K562 (cell line): ENCODE data around the gene TEX9. TPM values are rescaled to one million over a fixed set of nuclear protein-coding genes. Genes with fewer than 3 reads are reported as not detected.

Experiments used
- BCOR ChIP-seq: fragments of 450-650 bp; IDR thresholded peaks from 2 replicates; pipeline ENCODE4 v1.6.1; 2016
- CSDE1 ChIP-seq, 2 experiments: fragments of 450-650 bp; IDR thresholded peaks; 2 replicates each; pipeline ENCODE4 v1.6.1; 2016; ENCODE audit warnings: mild to moderate bottlenecking in 1 of 2
- E2F1 ChIP-seq: sonication (generic); formaldehyde crosslinking; IDR thresholded peaks from 2 replicates; pipeline ENCODE4 v1.8.1; 2023; ENCODE audit warnings: mild to moderate bottlenecking, missing genetic modification reagents, moderate library complexity
- E2F5 ChIP-seq: sonication (generic); formaldehyde crosslinking; IDR thresholded peaks from 2 replicates; pipeline ENCODE4 v1.8.0; 2022; ENCODE audit warnings: mild to moderate bottlenecking, missing genetic modification reagents
- EGR1 ChIP-seq: fragments of 450-650 bp; conservative IDR thresholded peaks from 2 replicates; pipeline ENCODE4 v1.6.1; 2017; ENCODE audit warnings: mild to moderate bottlenecking
- ESRRA ChIP-seq: fragments of 450-650 bp; IDR thresholded peaks from 2 replicates; pipeline ENCODE4 v1.6.1; 2014; ENCODE audit warnings: low read depth, mild to moderate bottlenecking, moderate library complexity, borderline replicate concordance
- FOXA1 ChIP-seq: fragments of 450-650 bp; IDR thresholded peaks from 2 replicates; pipeline ENCODE4 v1.6.1; 2016; ENCODE audit warnings: mild to moderate bottlenecking, borderline replicate concordance
- FOXJ3 ChIP-seq: sonication (generic); formaldehyde crosslinking; IDR thresholded peaks from 2 replicates; pipeline ENCODE4 v1.4.0; 2020; ENCODE audit warnings: mild to moderate bottlenecking, missing genetic modification reagents
- HDAC2 ChIP-seq: fragments of 450-650 bp; IDR thresholded peaks from 2 replicates; pipeline ENCODE4 v1.6.1; 2016; ENCODE audit warnings: mild to moderate bottlenecking
- HDGF ChIP-seq: fragments of 450-650 bp; IDR thresholded peaks from 2 replicates; pipeline ENCODE4 v1.6.1; 2016
- KLF1 ChIP-seq: fragments of 450-650 bp; IDR thresholded peaks from 2 replicates; pipeline ENCODE4 v1.6.1; 2016; ENCODE audit warnings: missing genetic modification characterization, missing compliant biosample characterization
- L3MBTL2 ChIP-seq: fragments of 450-650 bp; IDR thresholded peaks from 2 replicates; pipeline ENCODE4 v1.6.1; 2016; ENCODE audit warnings: mild to moderate bottlenecking, moderate library complexity
- MECOM ChIP-seq: fragments of 250-450 bp; sonication (Bioruptor Pico); IDR thresholded peaks from 2 replicates; pipeline ENCODE4 v1.8.0; 2022; ENCODE audit warnings: inconsistent platforms
- NFATC3 ChIP-seq: fragments of 450-650 bp; IDR thresholded peaks from 2 replicates; pipeline ENCODE4 v1.6.1; 2017; ENCODE audit warnings: mild to moderate bottlenecking
- RB1 ChIP-seq: fragments of 450-650 bp; IDR thresholded peaks from 2 replicates; pipeline ENCODE4 v1.6.1; 2017; ENCODE audit warnings: low read depth, mild to moderate bottlenecking
- RBM15 ChIP-seq: fragments of 200-400 bp; formaldehyde crosslinking; IDR thresholded peaks from 2 replicates; pipeline ENCODE4 v1.6.1; 2018; ENCODE audit warnings: mild to moderate bottlenecking, low read length, moderate library complexity; ENCODE audit not compliant: insufficient read depth
- TARDBP ChIP-seq: fragments of 450-650 bp; IDR thresholded peaks from 2 replicates; pipeline ENCODE4 v1.6.1; 2016
- TBL1XR1 ChIP-seq, 2 experiments: IDR thresholded peaks; 2 replicates each; pipeline ENCODE4 v1.6.1; 2012; ENCODE audit warnings: improper control_type of control experiment in 2 of 2, low read length in 2 of 2, mild to moderate bottlenecking in 1 of 2
- TCF7L2 ChIP-seq: fragments of 150-350 bp; IDR thresholded peaks from 2 replicates; pipeline ENCODE4 v1.6.1; 2016; ENCODE audit warnings: low read depth, mild to moderate bottlenecking, low read length, moderate library complexity
- ZBTB12 ChIP-seq: fragments of 250-450 bp; sonication (Bioruptor Pico); IDR thresholded peaks from 2 replicates; pipeline ENCODE4 v1.4.0; 2020
- ZC3H4 ChIP-seq: sonication (generic); formaldehyde crosslinking; IDR thresholded peaks from 2 replicates; pipeline ENCODE4 v1.9.0; 2021; ENCODE audit warnings: missing genetic modification reagents, borderline replicate concordance
- ZNF24 ChIP-seq: fragments of 450-650 bp; IDR thresholded peaks from 2 replicates; pipeline ENCODE4 v1.6.1; 2016
- ZNF3 ChIP-seq: fragments of 250-450 bp; sonication (Bioruptor Pico); IDR thresholded peaks from 2 replicates; pipeline ENCODE4 v1.5.0; 2021; ENCODE audit warnings: mild to moderate bottlenecking, moderate library complexity
- ZNF780A ChIP-seq: fragments of 250-450 bp; sonication (Bioruptor Pico); IDR thresholded peaks from 2 replicates; pipeline ENCODE4 v1.5.0; 2021; ENCODE audit warnings: mild to moderate bottlenecking
- polyA plus RNA-seq, 8 experiments: library from polyadenylated mRNA; depleted of rRNA in 4 of 8; stranded (reverse) in 5 of 8; unstranded in 3 of 8; fragments of >200 nt; fragmentation: Nextera tagmentation in 2 of 8; fragmentation: Illumina TruSeq in 1 of 8; extraction: Ambion mirVana in 2 of 8; extraction: Trizol in 1 of 8; gene quantifications; 2 replicates each; pipeline versions ENCODE4 v1.2.1 to v1.2.3, GENCODE V29; 2011 to 2014; ENCODE audit warnings: inconsistent platforms in 1 of 8, missing spikeins in 1 of 8
- total RNA-seq, 7 experiments: library from RNA; depleted of rRNA in 6 of 7; stranded (reverse); fragments of >200 nt in 6 of 7; fragmentation: Illumina TruSeq in 2 of 7; extraction: Trizol in 2 of 7; gene quantifications; 2 replicates each; pipeline versions ENCODE4 v1.2.1 to v1.2.3, GENCODE V29; 2011 to 2021; ENCODE audit warnings: low replicate concordance in 1 of 7
- TF ChIP-seq, protein P1 (sequence below), 2 experiments: fragments of 450-650 bp in 1 of 2; sonication (generic) in 1 of 2; formaldehyde crosslinking; conservative IDR thresholded peaks; 2 replicates each; pipeline versions ENCODE4 v1.4.0 to v1.8.1; 2020 to 2022; ENCODE audit warnings: mild to moderate bottlenecking in 1 of 2, missing genetic modification reagents in 1 of 2
- TF ChIP-seq, protein P2 (sequence below): fragments of 450-650 bp; formaldehyde crosslinking; conservative IDR thresholded peaks from 2 replicates; pipeline ENCODE4 v1.4.0; 2022; ENCODE audit warnings: mild to moderate bottlenecking, missing genetic modification characterization

The TEX9 gene
- total and polyA plus RNA-seq, 9 of the 15 experiments (the other 6 are each of a cell fraction or from before 2014, with no cell fraction given): 0.93 to 3.6 (median 2.4) TPM

GRCh38 chr15:56365075-56365711 is at the start of gene TEX9 (continued):
- TF ChIP-seq L3MBTL2 (peak; percentile 67), HDAC2 (peak; percentile 45; the same call in 1 of the 2 replicates), KLF1 (tag) (no peak), TBL1XR1 (IDR thresholded peaks at IDR 0.05; ENCODE audit: low read length in 2 of 2) (0 out of 4 replicates have a peak, but pooled peaks of 1 of the 2 experiments have one; percentile 31), ZNF780A (no peak), BCOR (0 out of 2 replicates have a peak, but pooled peaks have one; percentile 16), E2F1 (0 out of 2 replicates have a peak, but pooled peaks have one; percentile 17), ZNF3 (CRISPR knock-in tag) (no peak), TARDBP (no peak), E2F5 (no peak), HDGF (no peak), TCF7L2 (no peak), ZNF24 (no peak), CSDE1 (IDR thresholded peaks at IDR 0.05) (peak in 1 of 2 experiments; percentile 59; a peak in 2 of 4 replicates), RBM15 (no peak), ZC3H4 (CRISPR knock-in tag) (no peak), FOXJ3 (no peak), ZBTB12 (CRISPR knock-in tag) (no peak), NFATC3 (peak; percentile 98), FOXA1 (no peak), MECOM (no peak), EGR1 (peak; percentile 77), RB1 (0 out of 2 replicates have a peak, but pooled peaks have one; percentile 33), ESRRA (peak; percentile 36; the same call in 1 of the 2 replicates)
- TF ChIP-seq, protein P1, sequence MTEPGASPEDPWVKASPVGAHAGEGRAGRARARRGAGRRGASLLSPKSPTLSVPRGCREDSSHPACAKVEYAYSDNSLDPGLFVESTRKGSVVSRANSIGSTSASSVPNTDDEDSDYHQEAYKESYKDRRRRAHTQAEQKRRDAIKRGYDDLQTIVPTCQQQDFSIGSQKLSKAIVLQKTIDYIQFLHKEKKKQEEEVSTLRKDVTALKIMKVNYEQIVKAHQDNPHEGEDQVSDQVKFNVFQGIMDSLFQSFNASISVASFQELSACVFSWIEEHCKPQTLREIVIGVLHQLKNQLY (CRISPR knock-in tag; conservative IDR thresholded peaks at IDR 0.05): no peak
- TF ChIP-seq, protein P2, sequence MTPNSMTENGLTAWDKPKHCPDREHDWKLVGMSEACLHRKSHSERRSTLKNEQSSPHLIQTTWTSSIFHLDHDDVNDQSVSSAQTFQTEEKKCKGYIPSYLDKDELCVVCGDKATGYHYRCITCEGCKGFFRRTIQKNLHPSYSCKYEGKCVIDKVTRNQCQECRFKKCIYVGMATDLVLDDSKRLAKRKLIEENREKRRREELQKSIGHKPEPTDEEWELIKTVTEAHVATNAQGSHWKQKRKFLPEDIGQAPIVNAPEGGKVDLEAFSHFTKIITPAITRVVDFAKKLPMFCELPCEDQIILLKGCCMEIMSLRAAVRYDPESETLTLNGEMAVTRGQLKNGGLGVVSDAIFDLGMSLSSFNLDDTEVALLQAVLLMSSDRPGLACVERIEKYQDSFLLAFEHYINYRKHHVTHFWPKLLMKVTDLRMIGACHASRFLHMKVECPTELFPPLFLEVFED: no peak
